GM21825 (cell line): ENCODE results near the gene NT5E.
"Not testable (repeated sequence)": the region's sequence is repeated elsewhere in the genome, so short reads cannot be mapped to it uniquely, and the experiment has no call there.

Experiments used
- ATAC-seq: cut with Tn5 transposase; IDR thresholded peaks from one replicate; pipeline ENCODE4 v1.9.1; 2021; ENCODE audit warnings: mild to moderate bottlenecking, moderate library complexity; ENCODE audit not compliant: unreplicated experiment

The NT5E gene

DNA sequence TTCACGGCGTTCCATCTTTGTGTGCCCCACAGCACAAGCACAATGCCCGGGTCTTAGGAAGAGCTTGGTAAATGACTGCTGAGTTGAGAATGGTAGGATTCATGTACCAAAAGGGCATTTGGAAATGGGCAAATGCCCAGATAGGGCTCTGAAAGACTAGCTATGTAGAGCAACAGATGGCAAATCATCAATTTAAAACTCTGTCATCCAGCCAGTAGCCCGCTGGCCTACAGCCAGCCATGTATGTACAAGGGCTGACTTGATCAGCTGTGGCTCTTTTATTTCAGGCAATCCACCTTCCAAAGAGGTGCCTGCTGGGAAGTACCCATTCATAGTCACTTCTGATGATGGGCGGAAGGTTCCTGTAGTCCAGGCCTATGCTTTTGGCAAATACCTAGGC lies 35.1 kb downstream of the NT5E start:
- ATAC-seq, result no peak

DNA sequence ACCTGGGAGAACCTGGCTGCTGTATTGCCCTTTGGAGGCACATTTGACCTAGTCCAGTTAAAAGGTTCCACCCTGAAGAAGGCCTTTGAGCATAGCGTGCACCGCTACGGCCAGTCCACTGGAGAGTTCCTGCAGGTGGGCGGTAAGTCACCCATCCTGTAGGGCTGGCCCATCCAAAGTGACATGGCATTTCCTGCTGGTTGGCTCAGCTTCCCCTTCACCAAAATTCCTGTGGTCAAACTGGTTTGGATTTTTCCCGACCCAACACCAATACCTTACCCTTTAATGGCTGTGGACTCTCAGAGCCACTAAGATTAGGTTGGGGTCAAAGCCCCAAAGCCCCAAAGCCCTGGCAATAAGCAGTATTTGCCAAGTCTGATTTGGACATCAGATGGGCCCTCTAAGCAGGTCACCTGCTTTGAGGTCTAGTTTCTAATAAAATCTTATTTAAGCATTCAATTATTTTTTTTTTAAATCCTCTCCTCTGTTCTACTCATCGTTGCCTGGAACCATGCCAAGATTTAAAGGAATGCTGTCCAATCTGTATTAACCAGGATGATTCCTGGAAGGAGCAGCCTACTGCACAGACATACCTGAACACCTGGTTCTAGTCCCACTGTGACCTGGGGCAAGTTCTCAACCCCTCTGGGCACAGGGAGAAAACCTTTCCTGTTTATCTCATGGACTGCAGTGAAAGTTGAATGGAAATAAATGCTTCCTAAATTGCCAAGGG lies 40.8 kb downstream of the NT5E start:
- no peak for ATAC-seq

GRCh38 chr6:85493389-85493788 lies 43.5 kb downstream of the NT5E start:
- ATAC-seq, result no peak

GRCh38 chr6:85494547-85495536 lies 45.0 kb downstream of the NT5E start:
- no peak for ATAC-seq

DNA sequence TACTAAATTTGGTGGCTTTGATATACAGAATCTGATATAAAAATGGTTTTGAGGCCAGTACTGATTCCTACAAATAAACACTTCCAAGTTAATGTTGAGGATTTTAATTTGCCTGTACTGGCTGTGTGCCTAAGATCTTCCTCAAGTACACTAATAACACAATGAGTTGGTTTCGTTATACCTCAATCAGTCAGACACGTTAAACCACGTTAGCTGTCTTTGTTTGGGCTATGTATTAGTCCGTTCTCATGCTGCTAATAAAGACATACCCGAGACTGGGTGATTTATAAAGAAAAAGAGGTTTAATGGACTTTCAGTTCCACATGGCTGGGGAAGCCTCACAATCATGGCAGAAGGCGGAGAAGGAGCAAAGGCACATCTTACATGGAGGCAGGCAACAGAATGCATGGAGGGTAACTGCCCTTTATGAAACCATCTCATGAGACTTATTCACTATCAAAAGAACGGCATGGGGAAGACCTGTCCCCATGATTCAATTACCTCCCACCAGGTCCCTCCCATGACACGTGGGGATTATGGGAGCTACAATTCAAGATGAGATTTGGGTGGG lies 46.2 kb downstream of the NT5E start:
- no peak for ATAC-seq

DNA sequence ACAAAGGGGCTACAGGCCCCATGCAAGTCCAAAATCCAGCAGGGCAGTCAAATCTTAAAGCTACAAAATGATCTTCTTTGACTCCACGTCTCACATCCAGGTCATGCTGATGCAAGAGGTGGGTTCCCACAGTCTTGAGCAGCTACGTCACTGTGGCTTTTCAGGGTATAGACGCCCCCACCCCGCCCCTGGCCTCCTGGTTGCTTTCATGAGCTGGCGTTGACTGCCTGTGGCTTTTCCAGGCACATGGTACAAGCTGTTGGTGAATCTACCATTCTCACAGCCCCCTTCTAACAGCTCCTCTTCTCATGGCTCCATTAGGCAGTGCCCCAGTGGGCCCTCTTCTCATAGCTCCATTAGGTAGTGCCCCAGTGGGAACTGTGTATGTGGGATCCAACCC lies 47.0 kb downstream of the NT5E start:
- ATAC-seq, result no peak

GRCh38 chr6:85498596-85499258 lies 48.8 kb downstream of the NT5E start:
- ATAC-seq, result no peak

GRCh38 chr6:85506441-85507093 lies 56.7 kb downstream of the NT5E start:
- no peak for ATAC-seq

DNA sequence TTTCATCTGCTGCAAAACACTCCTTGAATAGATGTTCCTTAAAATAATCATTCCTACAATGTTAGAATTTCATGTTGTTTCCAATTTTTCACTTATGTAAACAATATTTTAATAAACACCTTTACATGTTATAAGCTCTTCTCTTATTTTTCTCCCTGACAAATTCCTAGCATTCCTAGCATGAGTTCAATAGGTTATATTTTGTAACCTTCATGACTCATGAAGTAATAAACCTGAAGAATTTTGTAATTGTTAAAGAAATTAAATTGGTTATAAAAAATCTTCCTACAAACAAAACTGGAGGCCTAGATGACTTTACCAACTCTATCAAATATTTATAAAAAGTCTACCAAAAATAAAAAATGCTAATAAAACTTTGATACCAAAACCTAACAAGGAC lies 66.3 kb downstream of the NT5E start:
- no peak for ATAC-seq

DNA sequence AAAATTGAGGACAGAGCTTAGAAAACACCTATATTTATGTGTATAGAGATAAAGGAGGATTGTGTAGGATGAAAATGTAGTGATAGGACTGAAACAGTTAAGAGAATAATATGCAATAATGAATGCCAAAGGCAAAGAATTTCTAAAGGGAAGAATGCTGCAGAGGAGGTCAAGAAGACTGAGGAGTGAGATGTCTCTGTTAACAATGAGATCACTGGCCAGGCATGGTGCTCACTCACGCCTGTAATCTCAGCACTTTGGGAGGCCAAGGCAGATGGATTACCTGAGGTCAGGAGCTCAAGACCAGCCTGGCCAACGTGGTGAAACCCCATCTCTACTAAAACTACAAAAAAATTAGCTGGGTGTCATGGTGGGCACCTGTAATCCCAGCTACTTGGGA lies 74.4 kb downstream of the NT5E start:
- ATAC-seq, result not testable (repeated sequence)

- ATAC-seq, result no peak
Measured at GRCh38 chr6:85537055-85537494, 87.2 kb downstream of the NT5E start.

GRCh38 chr6:85544776-85545175 lies 94.9 kb downstream of the NT5E start:
- ATAC-seq, result no peak
